Choroid plexus epithelial cell (primary cell): Measurements from ENCODE around the gene ZSWIM6.

Experiments used
- DNase-seq: peaks from one replicate; pipeline ENCODE4 v3.0.0-alpha.2; 2010; ENCODE audit warnings: low read depth
- H3K4me3 ChIP-seq: 2 replicates; pipeline ENCODE4 v1.5.1; 2011; ENCODE audit warnings: low read depth, mild to moderate bottlenecking, control low read depth, low read length, moderate library complexity
- CTCF ChIP-seq: conservative IDR thresholded peaks from 2 replicates; pipeline ENCODE4 v1.5.1; 2011; ENCODE audit warnings: low read depth, mild to moderate bottlenecking, control low read depth, inconsistent platforms, low read length, moderate library complexity

ZSWIM6 gene

GRCh38 chr5:61306531-61307131 lies 25.4 kb upstream of the ZSWIM6 start:
- peak; percentile 94 for DNase-seq
- no peak for TF ChIP-seq CTCF
- H3K4me3 ChIP-seq = peak overlapping the region; percentile 27

- H3K4me3 ChIP-seq = no peak overlapping the region
- TF ChIP-seq CTCF = no peak
- DNase-seq = no peak
Observed at GRCh38 chr5:61307191-61307590, 24.9 kb upstream of the ZSWIM6 start.

- DNase-seq = no peak
- no peak overlapping the region for H3K4me3 ChIP-seq
- TF ChIP-seq CTCF = no peak
Observed at GRCh38 chr5:61307611-61308010, 24.4 kb upstream of the ZSWIM6 start.

GRCh38 chr5:61308712-61309111 lies 23.3 kb upstream of the ZSWIM6 start:
- TF ChIP-seq CTCF = no peak
- DNase-seq = no peak

GRCh38 chr5:61309115-61309514 lies 22.9 kb upstream of the ZSWIM6 start:
- TF ChIP-seq CTCF = no peak
- no peak overlapping the region for H3K4me3 ChIP-seq
- DNase-seq = no peak

More at GRCh38 chr5:61308712-61309111, 23.3 kb upstream of the ZSWIM6 start:
- no peak overlapping the region for H3K4me3 ChIP-seq

GRCh38 chr5:61311056-61311610 lies 20.9 kb upstream of the ZSWIM6 start:
- TF ChIP-seq CTCF = no peak
- no peak overlapping the region for H3K4me3 ChIP-seq
- no peak for DNase-seq
